GM23338 (cell line): ENCODE measurements around the gene RNF213. TPM values are rescaled to one million over a fixed set of nuclear protein-coding genes. Genes with fewer than 3 reads are reported as not detected.
A peak's percentile ranks its signal among the peaks of the same experiment; 100 is the strongest.

Experiments used
- ATAC-seq: fragments of 200-7000 bp; cut with Tn5 transposase; 3 replicates; pipeline ENCODE4 v1.9.1; 2020
- DNase-seq: peaks from one replicate; pipeline ENCODE4 v3.0.0-alpha.2; 2015; ENCODE audit warnings: low spot score
- H2AFZ ChIP-seq: fragments of 200-600 bp; sonication (generic); 2 replicates; pipeline ENCODE4 v1.8.0; 2016; ENCODE audit warnings: antibody characterized with exemption, mild to moderate bottlenecking, moderate library complexity
- H3F3A ChIP-seq: fragments of 200-600 bp; sonication (generic); replicated peaks from 2 replicates; pipeline ENCODE4 v1.8.0; 2017; ENCODE audit warnings: antibody characterized with exemption, mixed run types, low read depth
- H3K27ac ChIP-seq: fragments of 200-600 bp; sonication (generic); 2 replicates; pipeline ENCODE4 v1.6.1; 2016; ENCODE audit warnings: low read depth
- H3K27me3 ChIP-seq: fragments of 200-600 bp; sonication (generic); 2 replicates; pipeline ENCODE4 v1.8.0; 2016; ENCODE audit warnings: mild to moderate bottlenecking, mixed run types, moderate library complexity; ENCODE audit not compliant: insufficient read depth
- H3K36me3 ChIP-seq: fragments of 200-600 bp; sonication (generic); 2 replicates; pipeline ENCODE4 v1.8.0; 2016; ENCODE audit warnings: mild to moderate bottlenecking; ENCODE audit not compliant: insufficient read depth
- H3K4me1 ChIP-seq: fragments of 200-600 bp; sonication (generic); 2 replicates; pipeline ENCODE4 v1.8.0; 2016; ENCODE audit warnings: mild to moderate bottlenecking, moderate library complexity; ENCODE audit not compliant: insufficient read depth
- H3K4me2 ChIP-seq: fragments of 200-600 bp; sonication (generic); 2 replicates; pipeline ENCODE4 v1.7.1; 2017; ENCODE audit warnings: mixed run types
- H3K4me3 ChIP-seq: fragments of 200-600 bp; sonication (generic); 2 replicates; pipeline ENCODE4 v1.6.1; 2016; ENCODE audit warnings: mixed run types
- H3K79me2 ChIP-seq: fragments of 200-600 bp; sonication (generic); replicated peaks from 2 replicates; pipeline ENCODE4 v1.8.0; 2017; ENCODE audit warnings: mild to moderate bottlenecking; ENCODE audit not compliant: insufficient read depth
- H3K9me2 ChIP-seq: fragments of 200-600 bp; sonication (generic); 2 replicates; pipeline ENCODE4 v1.8.0; 2017; ENCODE audit not compliant: insufficient read depth
- H4K20me1 ChIP-seq: fragments of 200-600 bp; sonication (generic); replicated peaks from 2 replicates; pipeline ENCODE4 v1.8.0; 2017; ENCODE audit warnings: mild to moderate bottlenecking; ENCODE audit not compliant: insufficient read depth
- H3K27ac Mint-ChIP-seq: 2 replicates; pipeline ENCODE4 v1.8.0; 2020; ENCODE audit warnings: inconsistent platforms, mild to moderate bottlenecking, moderate library complexity, mixed read lengths
- H3K27me3 Mint-ChIP-seq: 3 replicates; pipeline ENCODE4 v1.8.0; 2022; ENCODE audit warnings: low read depth, mild to moderate bottlenecking, moderate library complexity, mixed read lengths, inconsistent platforms; ENCODE audit not compliant: insufficient read depth, poor library complexity
- H3K36me3 Mint-ChIP-seq: 3 replicates; pipeline ENCODE4 v1.8.0; 2021; ENCODE audit warnings: low read depth, mild to moderate bottlenecking, inconsistent platforms, moderate library complexity, mixed read lengths
- H3K4me1 Mint-ChIP-seq: 3 replicates; pipeline ENCODE4 v1.8.0; 2020; ENCODE audit warnings: mild to moderate bottlenecking, inconsistent platforms, mixed read lengths
- H3K4me3 Mint-ChIP-seq: 3 replicates; pipeline ENCODE4 v1.8.0; 2021; ENCODE audit warnings: moderate library complexity, mild to moderate bottlenecking, inconsistent platforms, mixed read lengths
- H3K9me3 Mint-ChIP-seq: 3 replicates; pipeline ENCODE4 v1.8.0; 2020; ENCODE audit warnings: moderate library complexity, mild to moderate bottlenecking, inconsistent platforms, mixed read lengths
- CREB1 ChIP-seq: fragments of 250-450 bp; sonication (Bioruptor Pico); IDR thresholded peaks from 2 replicates; pipeline ENCODE4 v1.5.0; 2020; ENCODE audit warnings: low read depth, mild to moderate bottlenecking, moderate library complexity
- EZH2 ChIP-seq: fragments of 200-600 bp; sonication (generic); IDR thresholded peaks from one replicate; pipeline ENCODE4 v1.8.0; 2017; ENCODE audit warnings: antibody characterized with exemption, mild to moderate bottlenecking, low read depth; ENCODE audit not compliant: unreplicated experiment
- EZH2phosphoT487 ChIP-seq: fragments of 200-600 bp; sonication (generic); IDR thresholded peaks from one replicate; pipeline ENCODE4 v1.8.1; 2018; ENCODE audit warnings: antibody characterized with exemption; ENCODE audit not compliant: unreplicated experiment
- JUNB ChIP-seq: IDR thresholded peaks from one replicate; pipeline ENCODE4 v1.6.1; 2016; ENCODE audit warnings: antibody characterized with exemption; ENCODE audit not compliant: unreplicated experiment
- NANOG ChIP-seq: IDR thresholded peaks from 2 replicates; pipeline ENCODE4 v1.6.1; 2016; ENCODE audit warnings: antibody characterized with exemption, borderline replicate concordance
- POLR2AphosphoS5 ChIP-seq: IDR thresholded peaks from 2 replicates; pipeline ENCODE4 v1.6.1; 2016; ENCODE audit warnings: antibody characterized with exemption, low read depth
- REST ChIP-seq: IDR thresholded peaks from one replicate; pipeline ENCODE4 v1.6.1; 2018; ENCODE audit warnings: antibody characterized with exemption; ENCODE audit not compliant: unreplicated experiment
- STAT1 ChIP-seq: IDR thresholded peaks from one replicate; pipeline ENCODE4 v1.6.1; 2016; ENCODE audit warnings: antibody characterized with exemption; ENCODE audit not compliant: unreplicated experiment
- ZNF114 ChIP-seq: fragments of 250-450 bp; sonication (Bioruptor Pico); IDR thresholded peaks from 2 replicates; pipeline ENCODE4 v1.5.0; 2020; ENCODE audit warnings: mild to moderate bottlenecking, moderate library complexity
- ZNF331 ChIP-seq: fragments of 250-450 bp; sonication (Bioruptor Pico); IDR thresholded peaks from 2 replicates; pipeline ENCODE4 v1.5.0; 2020; ENCODE audit warnings: low read depth, mild to moderate bottlenecking, moderate library complexity
- ZNF462 ChIP-seq: fragments of 250-450 bp; sonication (Bioruptor Pico); IDR thresholded peaks from 2 replicates; pipeline ENCODE4 v1.5.0; 2020; ENCODE audit warnings: mild to moderate bottlenecking, moderate library complexity
- polyA plus RNA-seq: library from polyadenylated mRNA; unstranded; fragments of >200 nt; fragmentation: Nextera tagmentation; extraction: Ambion mirVana; gene quantifications from 2 replicates; pipeline ENCODE4 v1.2.1, GENCODE V29; 2016
- total RNA-seq: library from RNA; depleted of rRNA; stranded (reverse); fragments of >200 nt; shearing (Covaris generic); gene quantifications from 2 replicates; pipeline ENCODE4 v1.2.3, GENCODE V29; 2014
- TF ChIP-seq, protein P1 (sequence below), 2 experiments: fragments of 200-600 bp in 1 of 2; sonication (generic) in 1 of 2; conservative IDR thresholded peaks; 2 replicates each; pipeline versions ENCODE4 v1.5.1 to v1.6.1; 2016 to 2017; ENCODE audit warnings: antibody characterized with exemption in 2 of 2, low read depth in 2 of 2, mild to moderate bottlenecking in 2 of 2, moderate library complexity in 1 of 2
- TF ChIP-seq, protein P2 (sequence below): IDR thresholded peaks from 2 replicates; pipeline ENCODE4 v1.6.1; 2016; ENCODE audit warnings: antibody characterized with exemption

Gene RNF213
- total and polyA plus RNA-seq, 2 experiments from 2014 or later: 21.2 to 67.2 TPM

- peaks cover 33% of the 10 kb centered on the region for H3K4me1 Mint-ChIP-seq
- TF ChIP-seq STAT1 (no peak), JUNB (no peak), ZNF331 (no peak), EZH2phosphoT487 (no peak), POLR2AphosphoS5 (no peak), ZNF462 (CRISPR knock-in tag) (no peak), CREB1 (CRISPR knock-in tag) (no peak), NANOG (no peak), ZNF114 (CRISPR knock-in tag) (no peak), EZH2 (no peak), REST (no peak)
- TF ChIP-seq, protein P1, sequence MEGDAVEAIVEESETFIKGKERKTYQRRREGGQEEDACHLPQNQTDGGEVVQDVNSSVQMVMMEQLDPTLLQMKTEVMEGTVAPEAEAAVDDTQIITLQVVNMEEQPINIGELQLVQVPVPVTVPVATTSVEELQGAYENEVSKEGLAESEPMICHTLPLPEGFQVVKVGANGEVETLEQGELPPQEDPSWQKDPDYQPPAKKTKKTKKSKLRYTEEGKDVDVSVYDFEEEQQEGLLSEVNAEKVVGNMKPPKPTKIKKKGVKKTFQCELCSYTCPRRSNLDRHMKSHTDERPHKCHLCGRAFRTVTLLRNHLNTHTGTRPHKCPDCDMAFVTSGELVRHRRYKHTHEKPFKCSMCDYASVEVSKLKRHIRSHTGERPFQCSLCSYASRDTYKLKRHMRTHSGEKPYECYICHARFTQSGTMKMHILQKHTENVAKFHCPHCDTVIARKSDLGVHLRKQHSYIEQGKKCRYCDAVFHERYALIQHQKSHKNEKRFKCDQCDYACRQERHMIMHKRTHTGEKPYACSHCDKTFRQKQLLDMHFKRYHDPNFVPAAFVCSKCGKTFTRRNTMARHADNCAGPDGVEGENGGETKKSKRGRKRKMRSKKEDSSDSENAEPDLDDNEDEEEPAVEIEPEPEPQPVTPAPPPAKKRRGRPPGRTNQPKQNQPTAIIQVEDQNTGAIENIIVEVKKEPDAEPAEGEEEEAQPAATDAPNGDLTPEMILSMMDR (conservative IDR thresholded peaks at IDR 0.05; ENCODE audit: low read depth in 2 of 2): no peak
- TF ChIP-seq, protein P2, sequence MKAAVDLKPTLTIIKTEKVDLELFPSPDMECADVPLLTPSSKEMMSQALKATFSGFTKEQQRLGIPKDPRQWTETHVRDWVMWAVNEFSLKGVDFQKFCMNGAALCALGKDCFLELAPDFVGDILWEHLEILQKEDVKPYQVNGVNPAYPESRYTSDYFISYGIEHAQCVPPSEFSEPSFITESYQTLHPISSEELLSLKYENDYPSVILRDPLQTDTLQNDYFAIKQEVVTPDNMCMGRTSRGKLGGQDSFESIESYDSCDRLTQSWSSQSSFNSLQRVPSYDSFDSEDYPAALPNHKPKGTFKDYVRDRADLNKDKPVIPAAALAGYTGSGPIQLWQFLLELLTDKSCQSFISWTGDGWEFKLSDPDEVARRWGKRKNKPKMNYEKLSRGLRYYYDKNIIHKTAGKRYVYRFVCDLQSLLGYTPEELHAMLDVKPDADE: no peak
- peaks cover 7% of the 10 kb centered on the region; the same call in 1 of the 2 replicates for H3K79me2 ChIP-seq
- H3K36me3 ChIP-seq: no peaks in the 10 kb centered on the region
- H3K4me3 Mint-ChIP-seq: peak overlapping the region; percentile 16; the same call in 1 of the 3 replicates
- no peaks in the 10 kb centered on the region; the same call in 2 of the 3 replicates for H3K9me3 Mint-ChIP-seq
- H3K9me2 ChIP-seq: no peaks in the 10 kb centered on the region
- peaks cover 10% of the 10 kb centered on the region; the same call in 1 of the 2 replicates for H3K4me1 ChIP-seq
- H3K4me2 ChIP-seq: no peak overlapping the region
- H3K4me3 ChIP-seq: no peak overlapping the region
- peaks cover 14% of the 10 kb centered on the region; the same call in 2 of the 3 replicates for H3K36me3 Mint-ChIP-seq
- H2AFZ ChIP-seq: no peak overlapping the region
- no peak for ATAC-seq
- no peaks in the 10 kb centered on the region for H4K20me1 ChIP-seq
- H3K27me3 Mint-ChIP-seq: peaks cover 6% of the 10 kb centered on the region
- no peak overlapping the region for H3K27ac Mint-ChIP-seq
- H3F3A ChIP-seq: peaks cover 7% of the 10 kb centered on the region; the same call in 1 of the 2 replicates
- H3K27ac ChIP-seq: no peak overlapping the region
- no peak for DNase-seq
- H3K27me3 ChIP-seq: no peaks in the 10 kb centered on the region
These were observed 38.1 kb upstream of the RNF213 start for GRCh38 chr17:80222376-80223141.
